Neural crest cell (in vitro differentiated cells): Measurements from ENCODE around the gene SUGCT. TPM values are rescaled to one million over a fixed set of nuclear protein-coding genes. Genes with fewer than 3 reads are reported as not detected.
"Not testable (repeated sequence)": the region's sequence is repeated elsewhere in the genome, so short reads cannot be mapped to it uniquely, and the experiment has no call there.

Source experiments
- DNase-seq: peaks from one replicate; pipeline ENCODE4 v3.0.0; 2021; ENCODE audit warnings: low read depth, mixed read lengths, low spot score
- H3K27ac Mint-ChIP-seq: one replicate; pipeline ENCODE4 v1.8.0; 2021; ENCODE audit warnings: mild to moderate bottlenecking, mixed read lengths; ENCODE audit not compliant: unreplicated experiment
- H3K27me3 Mint-ChIP-seq: 2 replicates; pipeline ENCODE4 v1.8.0; 2021; ENCODE audit warnings: low read depth, mild to moderate bottlenecking, mixed read lengths
- H3K36me3 Mint-ChIP-seq: 2 replicates; pipeline ENCODE4 v1.8.0; 2021; ENCODE audit warnings: low read depth, mild to moderate bottlenecking, mixed read lengths
- H3K4me1 Mint-ChIP-seq: 2 replicates; pipeline ENCODE4 v1.8.0; 2021; ENCODE audit warnings: mixed read lengths
- H3K4me3 Mint-ChIP-seq: one replicate; pipeline ENCODE4 v1.8.0; 2021; ENCODE audit warnings: mild to moderate bottlenecking, mixed read lengths
- H3K9me3 Mint-ChIP-seq: 2 replicates; pipeline ENCODE4 v1.8.0; 2021; ENCODE audit warnings: mixed read lengths
- CTCF ChIP-seq: fragments of 200-600 bp; sonication (generic); conservative IDR thresholded peaks from 2 replicates; pipeline ENCODE4 v1.5.0; 2021; ENCODE audit warnings: antibody characterized with exemption, mild to moderate bottlenecking
- total RNA-seq: library from RNA; stranded (reverse); gene quantifications from 2 replicates; pipeline ENCODE4 v1.2.1, GENCODE V29; 2021

SUGCT gene
- total RNA-seq, 1 donor from 2014 or later = 5.9 TPM

- no peak for TF ChIP-seq CTCF
- Mint-ChIP-seq H3K4me3 (no peak overlapping the region), H3K36me3 (peaks cover 2% of the 10 kb centered on the region), H3K27ac (peak overlapping the region; percentile 30), H3K9me3 (peaks cover 6% of the 10 kb centered on the region), H3K27me3 (no peaks in the 10 kb centered on the region), H3K4me1 (peaks cover 14% of the 10 kb centered on the region)
- DNase-seq = no peak
Observed at GRCh38 chr7:40597517-40597916, 462.7 kb downstream of the SUGCT start.

GRCh38 chr7:40598915-40599314 is 464.1 kb downstream of the SUGCT start:
- peaks cover 2% of the 10 kb centered on the region for H3K36me3 Mint-ChIP-seq
- no peak for DNase-seq
- peaks cover 6% of the 10 kb centered on the region for H3K9me3 Mint-ChIP-seq
- no peaks in the 10 kb centered on the region for H3K27me3 Mint-ChIP-seq
- no peak overlapping the region for H3K4me3 Mint-ChIP-seq
- TF ChIP-seq CTCF = no peak
- H3K27ac Mint-ChIP-seq = no peak overlapping the region
- H3K4me1 Mint-ChIP-seq = peaks cover 16% of the 10 kb centered on the region

- TF ChIP-seq CTCF = no peak
- no peak for DNase-seq
- Mint-ChIP-seq H3K4me3 (no peak overlapping the region), H3K4me1 (peaks cover 25% of the 10 kb centered on the region), H3K36me3 (peaks cover 2% of the 10 kb centered on the region), H3K27ac (no peak overlapping the region), H3K9me3 (peaks cover 6% of the 10 kb centered on the region), H3K27me3 (no peaks in the 10 kb centered on the region)
Observed at GRCh38 chr7:40599836-40600235, 465.0 kb downstream of the SUGCT start.

DNA sequence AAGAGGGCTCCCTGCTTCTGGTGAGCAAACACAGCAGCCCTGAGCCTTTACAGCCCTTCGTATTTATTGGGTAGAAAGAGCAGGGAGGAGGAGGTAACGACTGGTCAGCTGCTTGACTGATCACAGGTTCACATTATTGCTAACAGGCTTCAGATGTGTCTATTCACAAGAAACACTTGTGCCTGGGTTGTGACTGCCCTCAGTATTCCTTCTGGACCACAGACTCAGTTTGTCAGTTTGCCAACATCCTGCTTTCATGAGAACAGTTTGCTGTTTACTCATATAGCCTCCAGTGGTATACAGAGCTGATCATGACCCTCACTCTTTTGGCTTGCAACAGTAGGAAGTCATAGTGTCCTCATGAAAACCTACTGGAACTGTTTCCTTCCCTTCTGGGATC is 467.5 kb downstream of the SUGCT start:
- H3K27me3 Mint-ChIP-seq = not testable (repeated sequence)

DNA sequence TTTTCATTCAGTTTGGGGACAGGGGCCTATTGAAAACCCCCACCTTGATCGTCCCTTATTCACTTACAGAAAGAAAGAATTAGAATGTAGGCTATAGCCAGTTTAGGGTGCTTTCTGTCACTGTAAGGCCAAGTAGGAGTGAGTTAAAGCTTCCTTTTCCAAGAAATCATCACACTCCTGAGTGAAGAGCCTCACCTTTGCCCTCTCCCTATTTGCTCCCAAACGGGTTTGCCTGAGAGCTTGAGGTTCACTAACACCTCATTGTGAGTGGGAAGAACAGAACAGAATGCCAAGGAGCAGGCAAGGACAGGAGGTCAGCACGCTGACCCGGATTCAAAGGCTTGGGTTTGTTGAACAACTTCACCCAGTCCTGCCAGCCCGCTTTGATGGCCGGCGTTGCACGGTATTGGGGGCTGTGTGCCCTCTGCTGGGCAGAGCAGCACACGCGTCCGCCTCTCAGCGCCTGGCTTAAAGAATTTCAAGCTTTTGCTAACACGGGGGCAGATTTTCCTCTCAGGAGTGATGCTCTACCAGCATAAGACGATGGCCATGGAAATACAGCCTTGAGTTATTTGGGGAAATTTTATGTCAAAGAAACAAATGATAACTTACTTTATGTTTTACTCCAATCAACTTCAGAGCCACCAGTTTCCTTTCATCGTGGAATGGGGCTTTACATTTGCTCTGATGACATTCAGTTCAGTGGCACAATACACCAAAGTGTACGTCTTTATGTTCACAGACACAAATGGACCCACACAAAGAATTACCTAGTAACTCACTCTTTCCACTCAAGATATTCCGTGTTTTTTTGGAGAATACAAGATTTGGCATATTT is 470.0 kb downstream of the SUGCT start:
- Mint-ChIP-seq H3K27me3 (no peaks in the 10 kb centered on the region), H3K9me3 (peaks cover 3% of the 10 kb centered on the region), H3K4me3 (no peak overlapping the region), H3K27ac (no peak overlapping the region), H3K4me1 (peaks cover 18% of the 10 kb centered on the region), H3K36me3 (peaks cover 2% of the 10 kb centered on the region)
- DNase-seq = peak; percentile 56
- TF ChIP-seq CTCF = peak; percentile 73

More for the DNA sequence above, 467.5 kb downstream of the SUGCT start:
- H3K27ac Mint-ChIP-seq, DNase-seq, H3K9me3 Mint-ChIP-seq, H3K36me3 Mint-ChIP-seq, H3K4me3 Mint-ChIP-seq: not testable (repeated sequence)
- H3K4me1 Mint-ChIP-seq = peaks cover 26% of the 10 kb centered on the region

DNA sequence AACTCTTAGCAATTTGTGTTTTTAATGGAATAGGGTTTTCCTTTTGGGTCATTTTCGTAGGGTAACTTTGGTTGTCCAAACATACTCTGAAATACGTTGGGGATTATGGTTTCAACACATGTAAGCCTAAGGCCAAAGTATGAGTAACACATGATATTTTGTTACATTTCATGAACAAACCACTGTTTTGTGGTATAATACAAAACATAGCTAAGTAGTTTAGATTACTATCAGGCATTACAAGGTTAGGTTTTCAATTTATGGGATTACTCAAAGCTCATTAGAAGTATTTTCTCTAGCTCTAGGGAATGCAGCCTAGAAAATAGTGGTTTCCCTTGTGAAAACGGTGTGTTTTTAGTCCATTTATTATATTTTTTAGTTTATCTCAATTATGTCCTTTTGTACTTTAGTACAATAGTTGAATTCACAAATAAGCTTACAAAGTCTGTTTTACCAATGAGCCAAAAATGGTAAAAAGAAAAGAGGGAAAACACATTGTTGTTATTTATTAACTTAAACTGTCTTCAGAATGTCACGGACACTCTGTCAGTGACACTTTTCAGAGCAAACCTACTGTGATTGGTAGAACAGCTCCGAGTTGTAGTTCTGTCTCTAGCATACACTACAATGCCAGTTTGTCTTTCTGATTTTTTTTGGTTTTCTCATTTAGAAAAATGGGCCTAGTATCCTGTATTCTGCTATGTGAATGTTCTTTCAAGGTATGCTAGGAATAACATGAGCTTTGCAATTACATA is 473.7 kb downstream of the SUGCT start:
- no peak overlapping the region for H3K27ac Mint-ChIP-seq
- peaks cover 18% of the 10 kb centered on the region for H3K4me1 Mint-ChIP-seq

More for the DNA sequence above, 473.7 kb downstream of the SUGCT start:
- Mint-ChIP-seq H3K27me3 (no peaks in the 10 kb centered on the region), H3K36me3 (no peaks in the 10 kb centered on the region), H3K4me3 (no peak overlapping the region), H3K9me3 (no peaks in the 10 kb centered on the region)
- TF ChIP-seq CTCF = no peak
- no peak for DNase-seq
